A549 (cell line): ENCODE measurements around the gene ABCB6. TPM values are rescaled to one million over a fixed set of nuclear protein-coding genes. Genes with fewer than 3 reads are reported as not detected.

Experiments used
- ATAC-seq, 2 experiments: fragments of 200-7000 bp in 1 of 2; fragments of >200 bp in 1 of 2; cut with Nextera tagmentation in 1 of 2; cut with Tn5 transposase in 1 of 2; 3 replicates each; pipeline versions ENCODE4 v1.8.0 to v1.9.1; 2018 to 2020; ENCODE audit warnings: mild to moderate bottlenecking in 1 of 2, moderate library complexity in 1 of 2
- CTCF ChIA-PET: fragments of 300-600 bp; sonication (Branson Sonifier 250); formaldehyde crosslinking; extraction: SDS; loops from one replicate; lab custom pipeline; 2021; ENCODE audit warnings: antibody characterized with exemption, inconsistent platforms; lab: Yijun Ruan, JAX
- POLR2A ChIA-PET: fragments of 350-600 bp; formaldehyde crosslinking; extraction: SDS; loops from one replicate; lab custom pipeline; 2021; ENCODE audit warnings: antibody characterized with exemption, inconsistent platforms; lab: Yijun Ruan, JAX
- DNase-seq, 2 experiments: peaks; one replicate each; pipeline versions ENCODE4 v3.0.0 to v3.0.0-alpha.2; 2011 to 2016; ENCODE audit warnings: low read depth in 1 of 2, low spot score in 1 of 2
- FAIRE-seq: peaks from 2 replicates; lab custom pipeline; 2011; peaks lifted over from hg19 to GRCh38; lab: Jason Lieb, UNC
- H3K27ac ChIP-seq, 2 experiments: fragments of >200 bp; sonication (Bioruptor Twin); formaldehyde crosslinking; 3 replicates each; pipeline ENCODE4 v1.5.1; 2016 to 2017
- H3K4me1 ChIP-seq: fragments of >200 bp; sonication (Bioruptor Twin); formaldehyde crosslinking; 3 replicates; pipeline ENCODE4 v1.6.1; 2016
- H3K4me2 ChIP-seq: fragments of >200 bp; sonication (Bioruptor Twin); formaldehyde crosslinking; 3 replicates; pipeline ENCODE4 v1.6.1; 2016
- H3K4me3 ChIP-seq: fragments of >200 bp; sonication (Bioruptor Twin); formaldehyde crosslinking; 3 replicates; pipeline ENCODE4 v1.5.1; 2016
- H3K9me3 ChIP-seq: fragments of >200 bp; sonication (Bioruptor Twin); formaldehyde crosslinking; 3 replicates; pipeline ENCODE4 v1.6.1; 2016
- CBX2 ChIP-seq: fragments of 200-600 bp; sonication (generic); IDR thresholded peaks from 2 replicates; pipeline ENCODE4 v1.6.1; 2016; ENCODE audit warnings: low read depth, mild to moderate bottlenecking, borderline replicate concordance
- CHD2 ChIP-seq: fragments of 150-350 bp; IDR thresholded peaks from 2 replicates; pipeline ENCODE4 v1.6.1; 2014; ENCODE audit warnings: low read length; ENCODE audit not compliant: partially characterized antibody
- GATA3 ChIP-seq: IDR thresholded peaks from 2 replicates; pipeline ENCODE4 v1.6.1; 2012; ENCODE audit warnings: borderline replicate concordance
- HEYL ChIP-seq: fragments of 250-450 bp; sonication (Bioruptor Pico); IDR thresholded peaks from 2 replicates; pipeline ENCODE4 v1.8.0; 2021; ENCODE audit warnings: mild to moderate bottlenecking, moderate library complexity
- KDM1A ChIP-seq: fragments of 200-600 bp; sonication (generic); IDR thresholded peaks from 2 replicates; pipeline ENCODE4 v1.6.1; 2016; ENCODE audit warnings: low read depth, mild to moderate bottlenecking
- PHF8 ChIP-seq: fragments of 200-600 bp; sonication (generic); IDR thresholded peaks from 2 replicates; pipeline ENCODE4 v1.6.1; 2016; ENCODE audit warnings: low read depth, mild to moderate bottlenecking, antibody characterized with exemption, moderate library complexity, borderline replicate concordance
- RAD21 ChIP-seq, 2 experiments: fragments of >200 bp in 1 of 2; sonication (Bioruptor Twin) in 1 of 2; formaldehyde crosslinking in 1 of 2; IDR thresholded peaks in 1 of 2; conservative IDR thresholded peaks in 1 of 2; 2 replicates in 1 of 2; 3 replicates in 1 of 2; pipeline ENCODE4 v1.6.1; 2012 to 2018; ENCODE audit warnings: inconsistent platforms in 1 of 2
- RARB ChIP-seq: fragments of 250-450 bp; sonication (Bioruptor Pico); IDR thresholded peaks from 2 replicates; pipeline ENCODE4 v1.8.0; 2021; ENCODE audit warnings: mild to moderate bottlenecking, moderate library complexity
- RFX5 ChIP-seq: fragments of 450-650 bp; IDR thresholded peaks from 2 replicates; pipeline ENCODE4 v1.7.1; 2014; ENCODE audit warnings: antibody characterized with exemption, mild to moderate bottlenecking, moderate library complexity
- RNF2 ChIP-seq: fragments of 200-600 bp; sonication (generic); IDR thresholded peaks from 2 replicates; pipeline ENCODE4 v1.6.1; 2016; ENCODE audit warnings: low read depth, mild to moderate bottlenecking, antibody characterized with exemption, moderate library complexity, borderline replicate concordance
- SREBF2 ChIP-seq: fragments of 450-650 bp; IDR thresholded peaks from 2 replicates; pipeline ENCODE4 v1.6.1; 2014; ENCODE audit warnings: mild to moderate bottlenecking, moderate library complexity
- TFCP2L1 ChIP-seq: fragments of 250-450 bp; sonication (Bioruptor Pico); IDR thresholded peaks from 2 replicates; pipeline ENCODE4 v1.5.0; 2021; ENCODE audit warnings: mild to moderate bottlenecking
- ZC3H11A ChIP-seq: fragments of 450-650 bp; IDR thresholded peaks from 2 replicates; pipeline ENCODE4 v1.6.1; 2014; ENCODE audit warnings: antibody characterized with exemption, mild to moderate bottlenecking
- ZFP36 ChIP-seq: fragments of 450-650 bp; IDR thresholded peaks from 2 replicates; pipeline ENCODE4 v1.6.1; 2014; ENCODE audit warnings: borderline replicate concordance; ENCODE audit not compliant: partially characterized antibody
- ZNF302 ChIP-seq: fragments of 250-450 bp; sonication (Bioruptor Pico); IDR thresholded peaks from 2 replicates; pipeline ENCODE4 v1.9.0; 2021; ENCODE audit warnings: inconsistent platforms, mild to moderate bottlenecking, moderate library complexity
- ZSCAN20 ChIP-seq: fragments of 250-450 bp; sonication (Bioruptor Pico); IDR thresholded peaks from 2 replicates; pipeline ENCODE4 v1.8.0; 2022; ENCODE audit warnings: mild to moderate bottlenecking, moderate library complexity
- WGBS: methylation state at CpG from one replicate; pipeline ENCODE4 v1.1.6; 2017; ENCODE audit errors: missing lambda C conversion rate; 5-methylcytosine and 5-hydroxymethylcytosine counted together
- polyA plus RNA-seq, 4 experiments: library from polyadenylated mRNA; depleted of rRNA in 3 of 4; stranded (reverse); fragments of >200 nt; fragmentation: RNase III in 1 of 4; extraction: RNeasy Plus Mini Kit Qiagen cat#74134 plus additional on column Dnase treatment in 1 of 4; gene quantifications; 2 replicates in 3 of 4; 3 replicates in 1 of 4; pipeline ENCODE4 v1.2.3, GENCODE V29; 2011 to 2017
- TF ChIP-seq, protein P1 (sequence below): IDR thresholded peaks from 2 replicates; pipeline ENCODE4 v1.6.1; 2012
- TF ChIP-seq, protein P2 (sequence below): fragments of >200 bp; sonication (Bioruptor Twin); formaldehyde crosslinking; IDR thresholded peaks from 3 replicates; pipeline ENCODE4 v1.6.1; 2016
- TF ChIP-seq, protein P3 (sequence below): fragments of 450-650 bp; IDR thresholded peaks from 2 replicates; pipeline ENCODE4 v1.6.1; 2014; ENCODE audit warnings: antibody characterized with exemption
- TF ChIP-seq, protein P4 (sequence below): fragments of >200 bp; sonication (Bioruptor Twin); formaldehyde crosslinking; IDR thresholded peaks from 2 replicates; pipeline ENCODE4 v1.6.1; 2016
- TF ChIP-seq, protein P5 (sequence below): fragments of 150-350 bp; IDR thresholded peaks from 2 replicates; pipeline ENCODE4 v1.6.1; 2014; ENCODE audit warnings: low read depth, mild to moderate bottlenecking, low read length
- TF ChIP-seq, protein P6 (sequence below): IDR thresholded peaks from 2 replicates; pipeline ENCODE4 v1.6.1; 2012
- TF ChIP-seq, protein P7 (sequence below): IDR thresholded peaks from 2 replicates; pipeline ENCODE4 v1.6.1; 2012; ENCODE audit warnings: low read depth, borderline replicate concordance

Gene ABCB6
- polyA plus RNA-seq, 2 of the 4 experiments (the other 2 are of a cell fraction), result 51.3 to 62.5 TPM

- TF ChIP-seq RAD21 (conservative IDR thresholded peaks at IDR 0.05 in 1 of 2, IDR thresholded peaks at IDR 0.05 in 1 of 2) (peak; percentile 58 to 65), CBX2 (no peak), CHD2 (no peak), ZC3H11A (no peak)
- TF ChIP-seq, protein P1, sequence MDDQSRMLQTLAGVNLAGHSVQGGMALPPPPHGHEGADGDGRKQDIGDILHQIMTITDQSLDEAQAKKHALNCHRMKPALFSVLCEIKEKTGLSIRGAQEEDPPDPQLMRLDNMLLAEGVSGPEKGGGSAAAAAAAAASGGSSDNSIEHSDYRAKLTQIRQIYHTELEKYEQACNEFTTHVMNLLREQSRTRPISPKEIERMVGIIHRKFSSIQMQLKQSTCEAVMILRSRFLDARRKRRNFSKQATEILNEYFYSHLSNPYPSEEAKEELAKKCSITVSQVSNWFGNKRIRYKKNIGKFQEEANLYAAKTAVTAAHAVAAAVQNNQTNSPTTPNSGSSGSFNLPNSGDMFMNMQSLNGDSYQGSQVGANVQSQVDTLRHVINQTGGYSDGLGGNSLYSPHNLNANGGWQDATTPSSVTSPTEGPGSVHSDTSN, result no peak
- TF ChIP-seq, protein P2, sequence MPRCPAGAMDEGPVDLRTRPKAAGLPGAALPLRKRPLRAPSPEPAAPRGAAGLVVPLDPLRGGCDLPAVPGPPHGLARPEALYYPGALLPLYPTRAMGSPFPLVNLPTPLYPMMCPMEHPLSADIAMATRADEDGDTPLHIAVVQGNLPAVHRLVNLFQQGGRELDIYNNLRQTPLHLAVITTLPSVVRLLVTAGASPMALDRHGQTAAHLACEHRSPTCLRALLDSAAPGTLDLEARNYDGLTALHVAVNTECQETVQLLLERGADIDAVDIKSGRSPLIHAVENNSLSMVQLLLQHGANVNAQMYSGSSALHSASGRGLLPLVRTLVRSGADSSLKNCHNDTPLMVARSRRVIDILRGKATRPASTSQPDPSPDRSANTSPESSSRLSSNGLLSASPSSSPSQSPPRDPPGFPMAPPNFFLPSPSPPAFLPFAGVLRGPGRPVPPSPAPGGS, result no peak
- TF ChIP-seq, all 56 proteins: peak for 4
Observed at GRCh38 chr2:219171231-219171651, 47.5 kb downstream of the ABCB6 start (continued).

- 81% methylated on average over 10 of the region's 10 CpGs for WGBS
- TF ChIP-seq, protein P3, sequence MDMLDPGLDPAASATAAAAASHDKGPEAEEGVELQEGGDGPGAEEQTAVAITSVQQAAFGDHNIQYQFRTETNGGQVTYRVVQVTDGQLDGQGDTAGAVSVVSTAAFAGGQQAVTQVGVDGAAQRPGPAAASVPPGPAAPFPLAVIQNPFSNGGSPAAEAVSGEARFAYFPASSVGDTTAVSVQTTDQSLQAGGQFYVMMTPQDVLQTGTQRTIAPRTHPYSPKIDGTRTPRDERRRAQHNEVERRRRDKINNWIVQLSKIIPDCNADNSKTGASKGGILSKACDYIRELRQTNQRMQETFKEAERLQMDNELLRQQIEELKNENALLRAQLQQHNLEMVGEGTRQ, result no peak
- POLR2A ChIA-PET, result interaction anchor here (1.6 kb wide), 1 partner anchor 79 kb away, joined by 4 read pairs; no protein-coding TSS in a partner anchor
- Histone ChIP-seq H3K27ac (no peak within 1 kb of the TSS), H3K9me3 (no peaks in the 10 kb centered on the region), H3K4me2 (no peak within 1 kb of the TSS), H3K4me1 (no peaks in the 10 kb centered on the region), H3K4me3 (no peak within 1 kb of the TSS)
- ATAC-seq, result no peak
- DNase-seq, result no peak
- CTCF ChIA-PET, result interaction anchor here (0.6 to 10.6 kb wide), 23 partner anchors 12 to 398 kb away, joined by 3 to 177 read pairs (median 4); partner anchors contain the start of genes DNAJB2 and NHEJ1
- no peak for FAIRE-seq
Observed at GRCh38 chr2:219169930-219170654, 48.7 kb downstream of the ABCB6 start, which contains the start of gene SLC23A3. TSS of gene SLC23A3 (minus strand) at chr2:219170029. CDS start at chr2:219169984, 45 bp downstream.

- no peak overlapping the region for H3K27ac ChIP-seq
- TF ChIP-seq HEYL (no peak), RFX5 (no peak), RNF2 (no peak), PHF8 (no peak), GATA3 (no peak)
- TF ChIP-seq, protein P4, sequence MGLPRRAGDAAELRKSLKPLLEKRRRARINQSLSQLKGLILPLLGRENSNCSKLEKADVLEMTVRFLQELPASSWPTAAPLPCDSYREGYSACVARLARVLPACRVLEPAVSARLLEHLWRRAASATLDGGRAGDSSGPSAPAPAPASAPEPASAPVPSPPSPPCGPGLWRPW, result no peak
- TF ChIP-seq, protein P5, sequence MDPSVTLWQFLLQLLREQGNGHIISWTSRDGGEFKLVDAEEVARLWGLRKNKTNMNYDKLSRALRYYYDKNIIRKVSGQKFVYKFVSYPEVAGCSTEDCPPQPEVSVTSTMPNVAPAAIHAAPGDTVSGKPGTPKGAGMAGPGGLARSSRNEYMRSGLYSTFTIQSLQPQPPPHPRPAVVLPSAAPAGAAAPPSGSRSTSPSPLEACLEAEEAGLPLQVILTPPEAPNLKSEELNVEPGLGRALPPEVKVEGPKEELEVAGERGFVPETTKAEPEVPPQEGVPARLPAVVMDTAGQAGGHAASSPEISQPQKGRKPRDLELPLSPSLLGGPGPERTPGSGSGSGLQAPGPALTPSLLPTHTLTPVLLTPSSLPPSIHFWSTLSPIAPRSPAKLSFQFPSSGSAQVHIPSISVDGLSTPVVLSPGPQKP, result no peak
- TF ChIP-seq, all 56 proteins: peak for 0
- ChIA-PET POLR2A (no interaction called here), CTCF (interaction anchor here (1.0 to 10.6 kb wide), 5 partner anchors 11 to 135 kb away, joined by 3 to 177 read pairs (median 5); partner anchors contain the start of gene NHEJ1)
- H3K4me1 ChIP-seq, result no peaks in the 10 kb centered on the region
- FAIRE-seq, result no peak
- no peak for DNase-seq
- no peak overlapping the region for H3K4me2 ChIP-seq
- no peak overlapping the region for H3K4me3 ChIP-seq
- H3K9me3 ChIP-seq, result no peaks in the 10 kb centered on the region
- no peak for ATAC-seq
Observed at GRCh38 chr2:219168932-219169331, 49.8 kb downstream of the ABCB6 start.

GRCh38 chr2:219168526-219168925 is 50.2 kb downstream of the ABCB6 start:
- H3K4me3 ChIP-seq, result no peak overlapping the region
- no peak for FAIRE-seq
- no peaks in the 10 kb centered on the region for H3K9me3 ChIP-seq
- ATAC-seq, result no peak
- ChIA-PET CTCF (interaction anchor here (10.6 kb wide), 1 partner anchor 128 kb away, joined by 177 read pairs; no protein-coding TSS in a partner anchor), POLR2A (no interaction called here)
- no peak overlapping the region for H3K4me2 ChIP-seq
- 69% methylated on average over 5 of the region's 6 CpGs for WGBS
- no peak overlapping the region for H3K27ac ChIP-seq
- no peak for DNase-seq
- no peaks in the 10 kb centered on the region for H3K4me1 ChIP-seq
- TF ChIP-seq, protein P6, sequence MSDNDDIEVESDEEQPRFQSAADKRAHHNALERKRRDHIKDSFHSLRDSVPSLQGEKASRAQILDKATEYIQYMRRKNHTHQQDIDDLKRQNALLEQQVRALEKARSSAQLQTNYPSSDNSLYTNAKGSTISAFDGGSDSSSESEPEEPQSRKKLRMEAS, result no peak
- no peak for TF ChIP-seq ZFP36
- no peak for TF ChIP-seq ZSCAN20 (CRISPR knock-in tag)
- TF ChIP-seq RFX5, result no peak
- no peak for TF ChIP-seq RARB (CRISPR knock-in tag)
- TF ChIP-seq KDM1A, result no peak
- no peak for TF ChIP-seq ZNF302 (CRISPR knock-in tag)
- TF ChIP-seq, protein P1, result no peak
- no peak for TF ChIP-seq CHD2
- TF ChIP-seq, protein P7, sequence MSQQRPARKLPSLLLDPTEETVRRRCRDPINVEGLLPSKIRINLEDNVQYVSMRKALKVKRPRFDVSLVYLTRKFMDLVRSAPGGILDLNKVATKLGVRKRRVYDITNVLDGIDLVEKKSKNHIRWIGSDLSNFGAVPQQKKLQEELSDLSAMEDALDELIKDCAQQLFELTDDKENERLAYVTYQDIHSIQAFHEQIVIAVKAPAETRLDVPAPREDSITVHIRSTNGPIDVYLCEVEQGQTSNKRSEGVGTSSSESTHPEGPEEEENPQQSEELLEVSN, result no peak
- no peak for TF ChIP-seq TFCP2L1 (CRISPR knock-in tag)
- no peak for TF ChIP-seq ZC3H11A
- TF ChIP-seq SREBF2, result no peak
